Smooth muscle cell (in vitro differentiated cells): ENCODE measurements around the gene CASKIN2. TPM values are rescaled to one million over a fixed set of nuclear protein-coding genes. Genes with fewer than 3 reads are reported as not detected.

Experiments used
- DNase-seq: peaks from one replicate; lab custom pipeline; 2025; ENCODE audit not compliant: unreplicated experiment; lab: John Stamatoyannopoulos, UW
- H2AFZ ChIP-seq: fragments of 200-600 bp; sonication (generic); 2 replicates; pipeline ENCODE4 v1.6.0; 2016; ENCODE audit warnings: antibody characterized with exemption, low read depth, mild to moderate bottlenecking
- H3F3A ChIP-seq: fragments of 200-600 bp; sonication (generic); 2 replicates; pipeline ENCODE4 v1.6.0; 2017; ENCODE audit warnings: antibody characterized with exemption, low read depth
- H3K27ac ChIP-seq: fragments of 200-600 bp; sonication (generic); 2 replicates; pipeline ENCODE4 v1.5.1; 2016; ENCODE audit warnings: low read depth, mild to moderate bottlenecking
- H3K27me3 ChIP-seq: fragments of 200-600 bp; sonication (generic); 2 replicates; pipeline ENCODE4 v1.6.1; 2016; ENCODE audit warnings: low read depth, mild to moderate bottlenecking
- H3K36me3 ChIP-seq: fragments of 200-600 bp; sonication (generic); 2 replicates; pipeline ENCODE4 v1.5.1; 2016; ENCODE audit warnings: low read depth
- H3K4me1 ChIP-seq: fragments of 200-600 bp; sonication (generic); 2 replicates; pipeline ENCODE4 v1.5.1; 2016; ENCODE audit warnings: low read depth
- H3K4me2 ChIP-seq: fragments of 200-600 bp; sonication (generic); 2 replicates; pipeline ENCODE4 v1.6.0; 2016; ENCODE audit warnings: mild to moderate bottlenecking
- H3K4me3 ChIP-seq: fragments of 200-600 bp; sonication (generic); 2 replicates; pipeline ENCODE4 v1.5.1; 2016; ENCODE audit warnings: mild to moderate bottlenecking
- H3K79me2 ChIP-seq: fragments of 200-600 bp; sonication (generic); 2 replicates; pipeline ENCODE4 v1.6.0; 2016; ENCODE audit warnings: low read depth, mild to moderate bottlenecking
- H3K9ac ChIP-seq: fragments of 200-600 bp; sonication (generic); 2 replicates; pipeline ENCODE4 v1.6.0; 2016; ENCODE audit warnings: low read depth
- H3K9me3 ChIP-seq: fragments of 200-600 bp; sonication (generic); replicated peaks from 2 replicates; pipeline ENCODE4 v1.5.1; 2016; ENCODE audit warnings: low read depth
- H4K20me1 ChIP-seq: fragments of 200-600 bp; sonication (generic); 2 replicates; pipeline ENCODE4 v1.6.0; 2016; ENCODE audit warnings: low read depth
- WGBS: methylation state at CpG from one replicate; pipeline ENCODE4 v1.1.7; 2016; ENCODE audit warnings: low lambda C conversion rate; 5-methylcytosine and 5-hydroxymethylcytosine counted together
- polyA plus RNA-seq: library from polyadenylated mRNA; unstranded; fragments of >200 nt; fragmentation: Nextera tagmentation; extraction: Ambion mirVana; gene quantifications from 2 replicates; pipeline ENCODE4 v1.2.1, GENCODE V29; 2016
- total RNA-seq: library from RNA; depleted of rRNA; stranded (reverse); fragments of >200 nt; gene quantifications from 2 replicates; pipeline ENCODE4 v1.2.3, GENCODE V29; 2014
- TF ChIP-seq, protein P1 (sequence below): fragments of 200-600 bp; sonication (generic); IDR thresholded peaks from 2 replicates; pipeline ENCODE4 v1.5.1; 2017; ENCODE audit warnings: borderline replicate concordance, mild to moderate bottlenecking, antibody characterized with exemption; ENCODE audit not compliant: insufficient read depth, poor library complexity, severe bottlenecking

CASKIN2 gene
- total and polyA plus RNA-seq, 2 experiments from 2014 or later, result 2.6 to 8.0 TPM

GRCh38 chr17:75489511-75489955 is 25.8 kb downstream of the CASKIN2 start:
- Histone ChIP-seq H3K4me1 (no peaks in the 10 kb centered on the region), H3K9ac (no peak overlapping the region), H2AFZ (no peak overlapping the region), H3K4me3 (no peak overlapping the region), H3F3A (no peaks in the 10 kb centered on the region), H3K36me3 (no peaks in the 10 kb centered on the region), H3K4me2 (no peak overlapping the region), H3K27me3 (no peaks in the 10 kb centered on the region), H4K20me1 (peaks cover 59% of the 10 kb centered on the region), H3K79me2 (no peaks in the 10 kb centered on the region), H3K27ac (no peak overlapping the region), H3K9me3 (no peaks in the 10 kb centered on the region)
- DNase-seq, result no peak
- WGBS, result 81% methylated on average over 11 of the region's 14 CpGs
- TF ChIP-seq, protein P1, sequence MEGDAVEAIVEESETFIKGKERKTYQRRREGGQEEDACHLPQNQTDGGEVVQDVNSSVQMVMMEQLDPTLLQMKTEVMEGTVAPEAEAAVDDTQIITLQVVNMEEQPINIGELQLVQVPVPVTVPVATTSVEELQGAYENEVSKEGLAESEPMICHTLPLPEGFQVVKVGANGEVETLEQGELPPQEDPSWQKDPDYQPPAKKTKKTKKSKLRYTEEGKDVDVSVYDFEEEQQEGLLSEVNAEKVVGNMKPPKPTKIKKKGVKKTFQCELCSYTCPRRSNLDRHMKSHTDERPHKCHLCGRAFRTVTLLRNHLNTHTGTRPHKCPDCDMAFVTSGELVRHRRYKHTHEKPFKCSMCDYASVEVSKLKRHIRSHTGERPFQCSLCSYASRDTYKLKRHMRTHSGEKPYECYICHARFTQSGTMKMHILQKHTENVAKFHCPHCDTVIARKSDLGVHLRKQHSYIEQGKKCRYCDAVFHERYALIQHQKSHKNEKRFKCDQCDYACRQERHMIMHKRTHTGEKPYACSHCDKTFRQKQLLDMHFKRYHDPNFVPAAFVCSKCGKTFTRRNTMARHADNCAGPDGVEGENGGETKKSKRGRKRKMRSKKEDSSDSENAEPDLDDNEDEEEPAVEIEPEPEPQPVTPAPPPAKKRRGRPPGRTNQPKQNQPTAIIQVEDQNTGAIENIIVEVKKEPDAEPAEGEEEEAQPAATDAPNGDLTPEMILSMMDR, result no peak

- no peaks in the 10 kb centered on the region for H3K79me2 ChIP-seq
- H3K4me2 ChIP-seq, result no peak overlapping the region
- H3K27me3 ChIP-seq, result no peaks in the 10 kb centered on the region
- no peaks in the 10 kb centered on the region for H3K9me3 ChIP-seq
- no peak for DNase-seq
- H3K36me3 ChIP-seq, result no peaks in the 10 kb centered on the region
- no peak overlapping the region for H3K4me3 ChIP-seq
- H3K9ac ChIP-seq, result no peak overlapping the region
- no peak overlapping the region for H3K27ac ChIP-seq
- no peaks in the 10 kb centered on the region for H3K4me1 ChIP-seq
- TF ChIP-seq, protein P1, result no peak
- no peak overlapping the region for H2AFZ ChIP-seq
- 96% methylated on average over 24 of the region's 24 CpGs for WGBS
- H4K20me1 ChIP-seq, result peaks cover 65% of the 10 kb centered on the region
- H3F3A ChIP-seq, result no peaks in the 10 kb centered on the region
Measured at GRCh38 chr17:75488693-75489510, 26.4 kb downstream of the CASKIN2 start.

GRCh38 chr17:75487351-75488070 is 27.8 kb downstream of the CASKIN2 start:
- H3K27ac ChIP-seq, result no peak overlapping the region
- no peak overlapping the region for H3K4me2 ChIP-seq
- H3K27me3 ChIP-seq, result no peaks in the 10 kb centered on the region
- H3K4me3 ChIP-seq, result no peak overlapping the region
- DNase-seq, result no peak
- H3K36me3 ChIP-seq, result no peaks in the 10 kb centered on the region
- no peak overlapping the region for H2AFZ ChIP-seq
- no peaks in the 10 kb centered on the region for H3K9me3 ChIP-seq
- H3F3A ChIP-seq, result no peaks in the 10 kb centered on the region
- no peaks in the 10 kb centered on the region for H3K4me1 ChIP-seq
- H3K79me2 ChIP-seq, result no peaks in the 10 kb centered on the region
- TF ChIP-seq, protein P1, result no peak
- 91% methylated on average over 12 of the region's 12 CpGs for WGBS
- peaks cover 79% of the 10 kb centered on the region for H4K20me1 ChIP-seq
- H3K9ac ChIP-seq, result no peak overlapping the region
